ENCODE results near the gene DSTN. TPM values are rescaled to one million over a fixed set of nuclear protein-coding genes. Genes with fewer than 3 reads are reported as not detected.
A peak's percentile ranks its signal among the peaks of the same experiment; 100 is the strongest.

Gene DSTN
- total RNA-seq, 1 donor from 2014 or later = 149 TPM

GRCh38 chr20:17654649-17655285 lies 84.9 kb downstream of the DSTN start:
- TF ChIP-seq CTCF (IDR thresholded peaks at IDR 0.05; ENCODE audit: insufficient read depth, low read length, severe bottlenecking) = peak; percentile 65
- Histone ChIP-seq H3K36me3 (ENCODE audit: control insufficient read depth, insufficient read depth, low read length) (peaks cover 16% of the 10 kb centered on the region), H3K27me3 (ENCODE audit: control insufficient read depth, insufficient read depth, low read length) (no peaks in the 10 kb centered on the region), H3K4me3 (ENCODE audit: low read depth, low read length) (no peak overlapping the region)
- FAIRE-seq (no peak), DNase-seq (ENCODE audit: low read depth) (peak; percentile 15)

- Histone ChIP-seq H3K27me3 (ENCODE audit: control insufficient read depth, insufficient read depth, low read length) (no peaks in the 10 kb centered on the region), H3K36me3 (ENCODE audit: control insufficient read depth, insufficient read depth, low read length) (peaks cover 18% of the 10 kb centered on the region), H3K4me3 (ENCODE audit: low read depth, low read length) (no peak overlapping the region)
- no peak for TF ChIP-seq CTCF (IDR thresholded peaks at IDR 0.05; ENCODE audit: insufficient read depth, low read length, severe bottlenecking)
- FAIRE-seq (no peak), DNase-seq (ENCODE audit: low read depth) (no peak)
Measured at GRCh38 chr20:17655286-17655651, 85.4 kb downstream of the DSTN start.

GRCh38 chr20:17655865-17656479 lies 86.1 kb downstream of the DSTN start:
- peaks cover 22% of the 10 kb centered on the region for H3K36me3 ChIP-seq (ENCODE audit: control insufficient read depth, insufficient read depth, low read length)
- no peak for TF ChIP-seq CTCF (IDR thresholded peaks at IDR 0.05; ENCODE audit: insufficient read depth, low read length, severe bottlenecking)
- H3K4me3 ChIP-seq (ENCODE audit: low read depth, low read length) = no peak overlapping the region
- FAIRE-seq (no peak), DNase-seq (ENCODE audit: low read depth) (peak; percentile 57)
- no peaks in the 10 kb centered on the region for H3K27me3 ChIP-seq (ENCODE audit: control insufficient read depth, insufficient read depth, low read length)

GRCh38 chr20:17657079-17657825 lies 87.4 kb downstream of the DSTN start:
- H3K27me3 ChIP-seq (ENCODE audit: control insufficient read depth, insufficient read depth, low read length) = no peaks in the 10 kb centered on the region
- peaks cover 23% of the 10 kb centered on the region for H3K36me3 ChIP-seq (ENCODE audit: control insufficient read depth, insufficient read depth, low read length)
- TF ChIP-seq CTCF (IDR thresholded peaks at IDR 0.05; ENCODE audit: insufficient read depth, low read length, severe bottlenecking) = no peak
- FAIRE-seq = no peak
- H3K4me3 ChIP-seq (ENCODE audit: low read depth, low read length) = no peak overlapping the region
- no peak for DNase-seq (ENCODE audit: low read depth)

GRCh38 chr20:17657898-17658647 lies 88.2 kb downstream of the DSTN start:
- H3K36me3 ChIP-seq (ENCODE audit: control insufficient read depth, insufficient read depth, low read length) = peaks cover 22% of the 10 kb centered on the region
- DNase-seq (ENCODE audit: low read depth) (no peak), FAIRE-seq (no peak)
- H3K27me3 ChIP-seq (ENCODE audit: control insufficient read depth, insufficient read depth, low read length) = no peaks in the 10 kb centered on the region
- H3K4me3 ChIP-seq (ENCODE audit: low read depth, low read length) = no peak overlapping the region
- no peak for TF ChIP-seq CTCF (IDR thresholded peaks at IDR 0.05; ENCODE audit: insufficient read depth, low read length, severe bottlenecking)
